IMR-90 (cell line): ENCODE data around the gene KMT2D. TPM values are rescaled to one million over a fixed set of nuclear protein-coding genes. Genes with fewer than 3 reads are reported as not detected.
A peak's percentile ranks its signal among the peaks of the same experiment; 100 is the strongest.

Source experiments
- ATAC-seq: fragments of 200-7000 bp; cut with Tn5 transposase; 2 replicates; pipeline ENCODE4 v1.9.1; 2020; ENCODE audit warnings: low read depth, mild to moderate bottlenecking, moderate library complexity
- BruUV-seq: library from RNA; stranded (reverse); fragments of 400-500 nt; replicated peaks from 2 replicates; lab custom pipeline; 2021; lab: Mats Ljungman, UMichigan
- CTCF ChIA-PET: fragments of 300-600 bp; formaldehyde crosslinking; extraction: SDS; loops from one replicate; lab custom pipeline; 2021; ENCODE audit warnings: antibody characterized with exemption; lab: Yijun Ruan, JAX
- POLR2A ChIA-PET: fragments of 300-600 bp; sonication (Branson Sonifier 250); formaldehyde crosslinking; loops from one replicate; lab custom pipeline; 2022; ENCODE audit warnings: antibody characterized with exemption; ENCODE audit not compliant: unreplicated experiment; lab: Charles Lee
- DNase-seq: peaks from one replicate; pipeline ENCODE4 v3.0.0; 2013
- H2AFZ ChIP-seq: replicated peaks from 2 replicates; pipeline ENCODE3; 2013; ENCODE audit warnings: low read length, mild to moderate bottlenecking; ENCODE audit not compliant: poor library complexity
- H2AK5ac ChIP-seq: 2 replicates; pipeline ENCODE4 v1.6.1; 2013; ENCODE audit warnings: low read depth, low read length, inconsistent platforms
- H2AK9ac ChIP-seq: replicated peaks from 2 replicates; pipeline ENCODE3; 2013; ENCODE audit warnings: mild to moderate bottlenecking, low read depth, low read length, moderate library complexity; ENCODE audit not compliant: poor library complexity
- H2BK120ac ChIP-seq: 2 replicates; pipeline ENCODE4 v1.6.1; 2013; ENCODE audit warnings: low read depth, low read length, inconsistent platforms
- H2BK15ac ChIP-seq: 3 replicates; pipeline ENCODE4 v1.6.1; 2013; ENCODE audit warnings: low read depth, low read length, inconsistent platforms
- H2BK20ac ChIP-seq: 2 replicates; pipeline ENCODE4 v1.6.1; 2013; ENCODE audit warnings: low read depth, mild to moderate bottlenecking, inconsistent platforms, low read length, moderate library complexity
- H2BK5ac ChIP-seq: 2 replicates; pipeline ENCODE4 v1.6.1; 2013; ENCODE audit warnings: mild to moderate bottlenecking, low read depth, low read length, inconsistent platforms; ENCODE audit not compliant: poor library complexity, severe bottlenecking
- H3K14ac ChIP-seq: replicated peaks from 2 replicates; pipeline ENCODE4 v1.6.1; 2013; ENCODE audit warnings: low read depth, low read length, inconsistent platforms
- H3K18ac ChIP-seq: 2 replicates; pipeline ENCODE4 v1.6.1; 2013; ENCODE audit warnings: low read depth, low read length, control low read depth
- H3K23ac ChIP-seq: 2 replicates; pipeline ENCODE4 v1.6.1; 2013; ENCODE audit warnings: low read depth, low read length, inconsistent platforms
- H3K27ac ChIP-seq: 2 replicates; pipeline ENCODE4 v1.5.1; 2013; ENCODE audit warnings: mild to moderate bottlenecking, control low read depth, low read length; ENCODE audit not compliant: insufficient read depth
- H3K27me3 ChIP-seq: 2 replicates; pipeline ENCODE4 v1.6.1; 2013; ENCODE audit warnings: low read length; ENCODE audit not compliant: control insufficient read depth, insufficient read depth
- H3K36me3 ChIP-seq: 2 replicates; pipeline ENCODE4 v1.6.1; 2013; ENCODE audit warnings: low read length, mixed read lengths; ENCODE audit not compliant: control insufficient read depth, insufficient read depth
- H3K4ac ChIP-seq: 2 replicates; pipeline ENCODE4 v1.6.1; 2013; ENCODE audit warnings: low read depth, low read length, inconsistent platforms
- H3K4me1 ChIP-seq: 2 replicates; pipeline ENCODE4 v1.6.1; 2013; ENCODE audit warnings: low read length, mixed read lengths; ENCODE audit not compliant: control insufficient read depth, insufficient read depth
- H3K4me2 ChIP-seq: 2 replicates; pipeline ENCODE4 v1.6.1; 2013; ENCODE audit warnings: low read depth, mild to moderate bottlenecking, control low read depth, low read length, moderate library complexity
- H3K4me3 ChIP-seq: 2 replicates; pipeline ENCODE4 v1.5.1; 2013; ENCODE audit warnings: low read depth, mild to moderate bottlenecking, control low read depth, low read length, moderate library complexity; ENCODE audit not compliant: insufficient read depth
- H3K56ac ChIP-seq: 2 replicates; pipeline ENCODE4 v1.6.1; 2013; ENCODE audit warnings: low read length, inconsistent platforms; ENCODE audit not compliant: insufficient read depth; ENCODE audit errors: extremely low read depth
- H3K79me1 ChIP-seq, 2 experiments: 2 replicates each; pipeline ENCODE4 v1.6.1; 2013; ENCODE audit warnings: low read length in 2 of 2, inconsistent platforms in 1 of 2, low read depth in 1 of 2
- H3K9ac ChIP-seq: 2 replicates; pipeline ENCODE4 v1.6.1; 2013; ENCODE audit warnings: low read depth, low read length, control low read depth
- H3K9me1 ChIP-seq: 2 replicates; pipeline ENCODE4 v1.6.1; 2013; ENCODE audit warnings: low read length, inconsistent platforms; ENCODE audit not compliant: insufficient read depth
- H3K9me3 ChIP-seq: 2 replicates; pipeline ENCODE4 v1.6.1; 2013; ENCODE audit warnings: low read length; ENCODE audit not compliant: control insufficient read depth, insufficient read depth
- H4K20me1 ChIP-seq: 2 replicates; pipeline ENCODE4 v1.6.1; 2013; ENCODE audit warnings: low read length, inconsistent platforms; ENCODE audit not compliant: insufficient read depth
- H4K5ac ChIP-seq: 2 replicates; pipeline ENCODE4 v1.6.1; 2013; ENCODE audit warnings: mild to moderate bottlenecking, low read depth, low read length, control low read depth
- H4K8ac ChIP-seq, 2 experiments: 2 replicates each; pipeline ENCODE4 v1.6.1; 2013; ENCODE audit warnings: low read depth in 2 of 2, low read length in 2 of 2, control low read depth in 1 of 2, inconsistent platforms in 1 of 2
- H4K91ac ChIP-seq: 2 replicates; pipeline ENCODE4 v1.6.1; 2013; ENCODE audit warnings: low read depth, low read length, inconsistent platforms; ENCODE audit not compliant: insufficient read depth
- RAD21 ChIP-seq: IDR thresholded peaks from 2 replicates; pipeline ENCODE4 v1.6.1; 2012; ENCODE audit warnings: low read length, improper control_type of control experiment
- RCOR1 ChIP-seq: IDR thresholded peaks from 2 replicates; pipeline ENCODE4 v1.6.1; 2012; ENCODE audit warnings: mild to moderate bottlenecking, low read length, improper control_type of control experiment; ENCODE audit not compliant: insufficient replicate concordance
- RFX5 ChIP-seq: IDR thresholded peaks from 2 replicates; pipeline ENCODE4 v1.8.0; 2012; ENCODE audit warnings: low read depth, mild to moderate bottlenecking, low read length, moderate library complexity
- WGBS, 2 experiments: methylation state at CpG; one replicate each; pipeline versions ENCODE4 v1.1.5 to v1.1.7; 2013; ENCODE audit warnings: missing lambda C conversion rate in 2 of 2; ENCODE audit not compliant: insufficient read length in 1 of 2; ENCODE audit errors: extremely low coverage in 2 of 2; 5-methylcytosine and 5-hydroxymethylcytosine counted together
- dilution Hi-C: fragments of 300-500 bp; cut with HindIII; formaldehyde crosslinking; loops from one replicate; pipeline ENCODE4 v1.14.3; 2018; ENCODE audit warnings: low sequenced_read_pairs; ENCODE audit not compliant: unreplicated experiment
- in situ Hi-C: fragments of 300-500 bp; cut with MboI; formaldehyde crosslinking; loops from 3 replicates; pipeline ENCODE4 v1.14.3; 2019; ENCODE audit warnings: low sequenced_read_pairs, inconsistent platforms, mixed read lengths
- intact Hi-C: fragments of 100-400 bp; cut with micrococcal nuclease; formaldehyde crosslinking; loops from 2 replicates; pipeline ENCODE4 v1.10.0; 2022
- polyA plus RNA-seq, 3 experiments: library from polyadenylated mRNA; depleted of rRNA; stranded (reverse); fragments of >200 nt; gene quantifications; 2 replicates each; pipeline ENCODE4 v1.2.3, GENCODE V29; 2012; ENCODE audit warnings: low replicate concordance in 1 of 3
- total RNA-seq: library from RNA; depleted of rRNA; stranded (reverse); fragments of >200 nt; gene quantifications from 2 replicates; pipeline ENCODE4 v1.2.3, GENCODE V29; 2012

Gene KMT2D
- total and polyA plus RNA-seq, 2 of the 4 experiments (the other 2 are of a cell fraction), result 6.6 to 25.2 TPM

GRCh38 chr12:49039421-49040363, 20.9 kb downstream of the KMT2D start:
- peak overlapping the region; percentile 36 for H2AK9ac ChIP-seq
- CTCF ChIA-PET, result interaction anchor here (0.6 to 1.0 kb wide), 2 partner anchors 20 to 27 kb away, joined by 3 to 5 read pairs; no protein-coding TSS in a partner anchor
- POLR2A ChIA-PET, result no interaction called here

More at GRCh38 chr12:49039421-49040363, 20.9 kb downstream of the KMT2D start:
- no TSS peak for BruUV-seq
- Histone ChIP-seq H3K56ac (no peak overlapping the region), H4K20me1 (peaks cover 17% of the 10 kb centered on the region; the same call in 1 of the 2 replicates), H3K4me1 (no peaks in the 10 kb centered on the region), H3K14ac (no peak overlapping the region), H3K9me1 (no peaks in the 10 kb centered on the region), H2AFZ (no peak overlapping the region), H3K27ac (no peak overlapping the region), H4K5ac (no peak overlapping the region), H3K79me1 (peaks cover 28 to 40% of the 10 kb centered on the region in 2 experiments), H3K18ac (no peak overlapping the region), H4K8ac (no peak overlapping the region), H2BK5ac (no peak overlapping the region), H2AK5ac (no peak overlapping the region), H3K4me2 (no peak overlapping the region), H2BK20ac (no peak overlapping the region), H3K36me3 (peaks cover 85% of the 10 kb centered on the region), H3K4me3 (no peak overlapping the region), H2BK15ac (no peak overlapping the region), H3K27me3 (no peaks in the 10 kb centered on the region), H3K23ac (no peak overlapping the region), H3K9ac (no peak overlapping the region), H4K91ac (no peak overlapping the region), H3K4ac (no peak overlapping the region), H2BK120ac (no peak overlapping the region), H3K9me3 (no peaks in the 10 kb centered on the region)
- DNase-seq, result no peak
- intact Hi-C loops, result no loop called here
- in situ Hi-C loops, result no loop called here
- dilution Hi-C loops, result no loop called here
- 96% methylated on average over 10 of the region's 30 CpGs; no CpG with 5 or more reads in 1 of the 2 experiments for WGBS, 2 experiments
- TF ChIP-seq RCOR1, result no peak
- no peak for TF ChIP-seq RFX5
- TF ChIP-seq RAD21, result no peak
- no peak for ATAC-seq
